ENCODE measurements around the gene MLH1. TPM values are rescaled to one million over a fixed set of nuclear protein-coding genes. Genes with fewer than 3 reads are reported as not detected.

MLH1 gene
- total and polyA plus RNA-seq, 2 of the 8 experiments (the other 6 are each of a cell fraction or from before 2014, with no cell fraction given): 36.4 to 47.3 TPM

DNA sequence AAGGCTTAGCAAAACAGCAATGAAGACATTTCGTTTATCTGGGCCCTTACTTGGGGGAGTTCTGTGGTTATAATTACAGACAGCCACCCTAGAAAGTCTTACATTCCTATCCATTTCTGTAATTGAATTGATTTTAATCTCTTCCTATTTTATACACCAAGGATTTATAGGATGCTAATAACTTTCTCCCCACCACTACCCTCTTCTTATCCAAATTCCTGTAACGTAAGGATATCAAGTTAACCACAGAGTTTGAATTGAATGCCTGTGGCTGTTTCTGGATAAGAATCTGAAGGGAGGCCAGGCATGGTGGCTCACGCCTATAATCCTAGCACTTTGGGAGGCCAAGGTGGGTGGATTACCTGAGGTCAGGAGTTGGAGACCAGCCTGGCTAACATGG, 78.6 kb downstream of the MLH1 start:
- FAIRE-seq: no peak
- Histone ChIP-seq H3K79me1 (ENCODE audit: low read depth, low read length) (no peaks in the 10 kb centered on the region), H3K56ac (replicated peaks; ENCODE audit: insufficient read length, low read depth, low read length) (no peak overlapping the region)

More for the DNA sequence above, 78.6 kb downstream of the MLH1 start:
- 96% methylated on average over 3 of the region's 3 CpGs; no CpG with 5 or more reads in 1 of the 2 experiments for WGBS, 2 experiments (ENCODE audit: extremely low coverage in 1 of 2, insufficient coverage in 1 of 2, insufficient read length in 1 of 2, insufficient replicate concordance in 2 of 2, low coverage in 1 of 2, low lambda C conversion rate in 2 of 2, missing lambda C conversion rate in 1 of 2)
- Histone ChIP-seq H3K4me1 (replicated peaks in 1 of 4; ENCODE audit: control insufficient read depth in 3 of 4, insufficient read depth in 4 of 4, low read length in 3 of 4) (no peaks in the 10 kb centered on the region), H2BK20ac (ENCODE audit: low read length) (no peak overlapping the region), H3K18ac (ENCODE audit: extremely low read depth, low read length) (no peak overlapping the region), H2AFZ (ENCODE audit: low read length) (no peak overlapping the region), H3K4ac (replicated peaks; ENCODE audit: insufficient read length, low read depth, low read length) (no peak overlapping the region), H3K27me3 (replicated peaks in 1 of 4; ENCODE audit: control insufficient read depth in 3 of 4, extremely low read depth in 1 of 4, insufficient read depth in 3 of 4, low read length in 3 of 4) (no peaks in the 10 kb centered on the region), H3K27ac (ENCODE audit: low read depth, low read length) (no peak overlapping the region), H2BK120ac (replicated peaks; ENCODE audit: low read depth, low read length) (no peak overlapping the region), H2BK15ac (ENCODE audit: low read length) (no peak overlapping the region), H4K20me1 (replicated peaks in 1 of 2; ENCODE audit: control insufficient read depth in 1 of 2, insufficient read depth in 2 of 2, low read length in 2 of 2) (no peaks in the 10 kb centered on the region), H3K79me2 (ENCODE audit: control insufficient read depth in 1 of 2, insufficient read depth in 2 of 2, low read length in 2 of 2) (no peaks in the 10 kb centered on the region), H3K4me3 (ENCODE audit: extremely low read depth in 1 of 4, insufficient read depth in 2 of 4, low read depth in 3 of 4, low read length in 4 of 4) (no peak overlapping the region), H2AK5ac (ENCODE audit: low read depth, low read length) (no peak overlapping the region), H2BK12ac (ENCODE audit: low read depth, low read length) (no peak overlapping the region), H4K5ac (ENCODE audit: insufficient read length, low read depth, low read length) (no peak overlapping the region), H3K36me3 (ENCODE audit: control insufficient read depth in 2 of 4, insufficient read depth in 4 of 4, low read length in 3 of 4) (peaks cover 0 to 6% (median 0%) of the 10 kb centered on the region in 4 experiments; a peak in 2 of 8 replicates), H4K8ac (ENCODE audit: extremely low read depth, insufficient read depth, low read length) (no peak overlapping the region), H2BK5ac (ENCODE audit: low read depth, low read length) (no peak overlapping the region), H3K4me2 (ENCODE audit: insufficient read depth in 1 of 2, low read depth in 2 of 2, low read length in 2 of 2) (no peak overlapping the region), H3K9ac (replicated peaks in 1 of 4; ENCODE audit: extremely low read depth in 1 of 4, low read depth in 3 of 4, low read length in 3 of 4) (no peak overlapping the region), H3K23ac (ENCODE audit: insufficient read length) (no peak overlapping the region), H3K9me3 (ENCODE audit: insufficient read depth in 2 of 2, low read depth in 1 of 2, low read length in 1 of 2) (no peaks in the 10 kb centered on the region), H4K91ac (replicated peaks; ENCODE audit: insufficient read length, low read length) (no peak overlapping the region), H3K14ac (ENCODE audit: insufficient read length) (no peak overlapping the region), H3K23me2 (ENCODE audit: low read depth, low read length) (no peaks in the 10 kb centered on the region)
- ChIA-PET CTCF (ENCODE audit: partially characterized antibody) (interaction anchor here (0.6 kb wide), 1 partner anchor 167 kb away, joined by 3 read pairs; no protein-coding TSS in a partner anchor), POLR2A (ENCODE audit: partially characterized antibody) (no interaction called here)
- no peak for DNase-seq (ENCODE audit: low read depth in 1 of 2, low spot score in 2 of 2)
- no peak for TF ChIP-seq BRCA1 (IDR thresholded peaks at IDR 0.05; ENCODE audit: low read depth, low read length)

All from H1 (cell line).